ENCODE measurements around the gene NAA20.
A peak's percentile ranks its signal among the peaks of the same experiment; 100 is the strongest.

NAA20 gene

DNA sequence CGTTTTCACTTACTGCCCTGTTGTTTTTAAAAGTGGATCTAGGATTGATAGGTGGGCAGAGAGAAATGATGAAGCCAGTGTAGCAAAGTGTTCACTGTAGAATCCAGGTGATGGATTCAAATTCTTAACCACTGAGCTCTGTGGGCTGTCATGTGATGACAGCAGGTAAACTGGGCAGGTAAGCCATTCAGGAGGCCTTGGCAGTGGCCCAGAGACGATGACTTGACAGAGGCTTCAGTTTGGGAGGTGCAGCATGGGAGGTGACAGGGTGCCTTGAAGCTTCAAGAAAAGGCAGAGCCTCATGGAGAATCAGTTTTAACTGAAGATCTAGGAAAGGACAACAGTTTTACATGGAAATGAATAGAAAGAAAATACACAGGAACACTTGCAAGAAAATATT is 2.0 kb downstream of the NAA20 start:
- DNase-seq (ENCODE audit: low spot score): no peak

- DNase-seq (ENCODE audit: low spot score): no peak
Measured at GRCh38 chr20:20020908-20021307, 3.7 kb downstream of the NAA20 start.

DNA sequence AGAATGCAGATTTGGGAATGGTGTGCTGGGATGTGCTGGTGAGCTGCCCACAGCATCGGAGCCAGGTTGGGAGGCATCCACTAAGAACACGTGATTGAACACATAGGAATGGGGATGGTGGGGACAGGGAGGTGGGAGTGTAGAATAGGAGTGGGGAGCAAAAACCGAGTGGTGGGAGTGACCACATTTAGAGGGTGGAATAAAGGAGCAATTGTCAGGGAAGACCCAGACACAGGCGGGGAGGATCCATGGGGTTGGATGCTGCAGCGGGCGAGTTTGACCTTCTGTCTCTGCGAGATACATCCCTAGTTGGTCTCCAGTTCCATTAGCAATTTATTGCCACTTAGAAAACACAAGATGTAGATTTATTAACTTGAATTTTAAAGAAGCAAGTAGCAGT is 4.7 kb downstream of the NAA20 start:
- no peak for DNase-seq (ENCODE audit: low spot score)

DNA sequence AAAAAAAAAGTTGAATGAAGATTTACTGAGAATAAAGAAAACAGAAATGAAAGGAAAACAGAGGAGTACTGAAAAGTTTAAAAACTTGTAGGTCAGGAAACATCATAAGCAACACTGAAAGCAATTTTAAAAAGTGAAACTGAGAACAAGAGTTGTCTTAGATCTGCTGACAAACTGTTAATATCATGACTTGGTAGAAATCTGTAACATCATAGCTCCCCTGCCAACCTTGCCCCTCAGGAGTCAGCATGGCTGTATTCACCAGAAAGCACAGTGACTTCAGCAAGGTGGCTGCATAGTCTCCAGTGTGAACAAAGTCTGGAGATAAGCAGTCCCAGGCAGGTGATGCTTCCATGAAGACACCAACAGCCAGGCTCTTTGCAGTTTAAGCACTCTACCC is 5.3 kb downstream of the NAA20 start:
- no peak for DNase-seq (ENCODE audit: low spot score)

- DNase-seq (ENCODE audit: low spot score): no peak
Measured at GRCh38 chr20:20023395-20023794, 6.2 kb downstream of the NAA20 start.

DNA sequence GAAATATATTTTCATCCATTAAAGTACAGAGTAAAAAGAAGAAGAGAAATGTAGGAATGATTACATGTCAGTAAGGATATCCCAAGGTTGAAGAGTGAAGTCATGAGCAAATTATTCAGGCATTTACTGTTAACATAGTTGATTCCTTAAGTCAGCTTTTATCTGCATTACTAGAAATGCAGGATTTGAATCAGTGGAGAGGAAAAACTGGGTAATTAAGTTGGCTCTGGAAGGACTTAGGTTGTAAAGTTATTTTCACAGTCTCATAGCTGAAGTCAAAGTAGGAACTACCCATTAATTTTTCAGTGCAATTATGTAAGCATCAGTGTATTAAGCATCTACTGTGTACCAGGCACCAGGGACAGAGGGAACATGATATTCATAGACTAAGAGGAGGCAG is 7.8 kb downstream of the NAA20 start:
- DNase-seq (ENCODE audit: low spot score): no peak

DNA sequence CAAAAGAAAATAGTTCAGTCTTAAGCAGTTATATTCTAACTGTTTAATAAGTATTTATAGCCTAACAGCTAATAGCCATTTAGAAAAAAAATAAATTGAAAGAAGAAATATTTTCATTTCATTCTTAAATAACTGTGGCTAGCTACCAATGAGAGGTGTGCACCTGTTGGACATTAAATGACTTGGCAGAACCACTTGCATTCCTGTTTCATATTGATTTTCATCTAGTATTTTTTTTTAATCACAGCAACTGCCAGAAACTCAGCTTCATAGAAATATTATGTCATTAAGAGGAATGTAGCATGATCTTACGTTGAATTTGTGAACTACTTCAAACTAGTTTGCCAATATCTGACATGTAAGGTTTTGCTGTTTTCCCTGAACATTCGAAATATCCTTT is 10.1 kb downstream of the NAA20 start:
- no peak for DNase-seq (ENCODE audit: low spot score)

- no peak for DNase-seq (ENCODE audit: low spot score)
Measured at GRCh38 chr20:20031790-20032189, 14.6 kb downstream of the NAA20 start.

DNA sequence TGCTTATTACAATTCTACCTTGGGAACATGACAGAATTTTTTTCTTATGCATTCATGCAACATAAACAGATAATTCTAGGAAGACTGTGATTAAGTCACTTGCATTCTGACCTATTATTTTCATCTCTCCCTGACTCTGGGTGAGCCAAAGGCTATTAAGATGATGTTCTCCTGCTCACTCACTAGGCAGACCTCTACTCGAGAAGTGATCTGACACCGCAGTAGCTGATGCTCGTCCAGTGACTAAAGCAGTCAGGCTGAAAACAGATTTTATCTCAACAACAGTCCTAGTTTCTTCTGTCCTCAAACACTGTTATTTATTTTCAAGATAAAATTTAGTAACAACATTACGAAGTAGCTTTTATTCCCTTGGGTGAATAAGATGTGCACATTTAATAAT is 17.3 kb downstream of the NAA20 start:
- no peak for DNase-seq (ENCODE audit: low spot score)

DNA sequence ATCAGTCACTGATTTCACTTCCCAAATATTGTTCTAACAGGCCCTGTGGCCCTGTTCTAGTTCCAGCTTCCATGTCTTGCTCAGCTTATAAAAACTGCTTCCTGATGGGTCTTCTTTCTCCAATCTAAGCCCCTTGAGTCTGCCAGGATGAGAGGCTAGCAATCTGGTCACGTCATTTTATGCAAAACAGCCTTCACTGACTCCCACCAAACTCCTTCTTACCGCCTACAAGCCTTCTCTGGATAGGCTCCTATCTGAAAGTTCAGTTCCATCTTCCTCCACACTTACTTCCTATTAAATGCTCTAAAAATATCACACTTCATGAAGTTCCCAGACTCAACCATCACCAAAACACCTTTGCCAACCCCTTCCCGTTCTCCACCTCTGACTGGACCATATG is 19.6 kb downstream of the NAA20 start:
- no peak for DNase-seq (ENCODE audit: low spot score)

GRCh38 chr20:20037960-20038359 is 20.8 kb downstream of the NAA20 start:
- DNase-seq (ENCODE audit: low spot score): no peak

- DNase-seq (ENCODE audit: low spot score): no peak
Measured at GRCh38 chr20:20038586-20038985, 21.4 kb downstream of the NAA20 start.

- no peak for DNase-seq (ENCODE audit: low spot score)
Measured at GRCh38 chr20:20039752-20040387, 22.7 kb downstream of the NAA20 start.

- no peak for DNase-seq (ENCODE audit: low spot score)
Measured at GRCh38 chr20:20051767-20052073, 34.6 kb downstream of the NAA20 start.

DNA sequence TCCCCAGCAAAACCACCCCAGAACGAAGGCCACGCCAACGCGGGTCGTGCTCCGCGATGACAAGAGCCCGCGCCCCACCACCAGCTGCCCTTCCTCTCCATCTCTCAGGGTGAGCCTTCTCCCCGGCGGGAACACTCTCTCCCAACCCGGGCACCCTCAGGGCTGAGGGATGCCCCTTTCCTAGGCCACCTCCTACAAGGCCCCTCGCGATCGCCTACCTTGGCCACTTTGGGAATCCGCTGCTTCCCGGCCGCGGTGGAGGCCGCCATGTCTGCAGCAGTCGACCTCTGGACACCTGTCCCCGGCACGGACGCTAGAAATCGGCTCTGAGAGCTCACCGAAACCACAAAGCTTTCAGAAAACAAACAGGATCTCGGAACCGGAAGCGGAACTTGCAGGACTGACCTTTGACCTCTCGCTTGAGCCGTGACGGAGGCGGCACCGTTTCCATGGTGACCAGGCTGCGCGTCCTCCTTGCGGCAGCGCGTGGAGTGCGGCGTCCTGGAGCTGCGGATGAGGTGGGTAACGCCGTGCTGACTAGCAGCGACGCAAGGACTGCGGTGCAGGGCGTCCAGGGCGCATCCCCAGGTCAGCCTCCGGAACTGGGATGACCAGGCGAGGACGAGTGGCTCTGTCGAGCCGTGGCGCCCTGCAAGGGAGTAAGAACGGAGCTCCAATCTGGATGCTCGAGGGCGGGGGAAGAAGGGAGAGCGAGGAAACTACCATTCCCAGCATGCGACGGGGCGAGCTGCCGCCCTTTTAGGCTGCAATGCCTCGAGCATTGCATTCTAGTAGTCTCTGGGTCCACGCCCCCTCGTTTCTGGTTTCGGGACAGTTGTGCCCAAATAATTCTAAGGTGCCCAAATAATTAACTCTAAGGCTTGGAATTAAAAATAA is 35.2 kb downstream of the NAA20 start, which contains the start of the genes CFAP61 and CRNKL1:
Gene CFAP61, plus strand, starts transcription at position 459 of the 897 bp plus-strand sequence. CDS start 4,122 bp downstream, outside the sequence.
Gene CRNKL1, minus strand, starts transcription at position 393 of the 897 bp plus-strand sequence. Its CDS starts 124 bp downstream, at position 269.
- DNase-seq (ENCODE audit: low spot score): peak; percentile 99

GRCh38 chr20:20060234-20060998 is 43.3 kb downstream of the NAA20 start:
- DNase-seq (ENCODE audit: low spot score): no peak

DNA sequence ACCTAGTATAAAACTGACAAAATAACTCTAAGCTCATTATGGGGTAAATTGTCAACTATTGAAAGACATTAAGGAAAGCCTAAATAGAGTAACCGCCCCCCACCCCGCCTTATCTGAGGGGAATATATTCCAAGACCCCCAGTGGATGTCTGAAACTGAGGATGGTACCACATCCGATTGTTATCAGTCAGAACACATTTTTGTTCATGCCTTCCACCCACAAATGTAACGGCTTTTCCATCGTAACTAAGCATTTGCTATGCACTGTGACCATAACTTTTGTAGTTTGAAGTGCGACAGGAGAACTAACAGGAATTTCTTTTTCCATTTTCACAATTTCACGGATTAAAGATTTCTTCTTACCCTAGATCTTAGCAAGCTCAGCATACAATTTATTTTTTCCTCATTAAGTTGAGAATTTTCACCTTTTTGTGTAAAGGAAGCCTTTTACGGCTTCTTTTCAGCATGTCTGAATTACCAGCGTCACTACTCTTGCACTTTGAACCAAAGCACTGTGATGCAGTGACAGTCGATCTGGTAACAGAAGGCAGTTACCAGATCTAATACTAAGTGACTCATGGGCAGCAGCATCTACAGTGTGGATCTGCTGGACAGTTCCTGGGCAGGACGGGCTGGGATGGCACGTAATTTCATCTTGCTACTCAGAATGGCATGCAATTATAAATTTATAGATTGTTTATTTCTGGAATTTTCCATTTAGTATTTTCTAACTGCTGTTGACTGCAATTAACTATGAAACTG is 47.0 kb downstream of the NAA20 start:
- DNase-seq (ENCODE audit: low spot score): no peak

DNA sequence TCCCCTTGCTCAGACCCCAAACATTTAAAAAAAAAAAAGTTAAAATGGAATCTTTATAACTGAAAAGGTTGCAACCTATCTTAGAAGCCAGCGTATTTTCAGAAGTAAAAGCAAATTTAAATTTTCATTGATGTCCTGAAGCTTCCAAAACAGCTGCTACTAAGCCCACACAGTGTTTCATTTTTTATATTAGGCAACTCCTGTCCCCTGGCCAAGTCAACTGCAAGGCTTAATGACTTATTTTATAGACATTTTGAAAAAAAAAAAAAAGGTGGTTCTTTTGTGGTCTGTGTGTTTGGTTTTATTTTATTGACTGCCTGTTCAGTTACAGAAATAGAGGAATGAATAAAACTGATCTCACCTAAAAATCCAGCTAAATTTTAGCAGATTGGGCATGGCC is 48.2 kb downstream of the NAA20 start:
- DNase-seq (ENCODE audit: low spot score): no peak

- DNase-seq (ENCODE audit: low spot score): no peak
Measured at GRCh38 chr20:20070871-20071726, 53.9 kb downstream of the NAA20 start.

DNA sequence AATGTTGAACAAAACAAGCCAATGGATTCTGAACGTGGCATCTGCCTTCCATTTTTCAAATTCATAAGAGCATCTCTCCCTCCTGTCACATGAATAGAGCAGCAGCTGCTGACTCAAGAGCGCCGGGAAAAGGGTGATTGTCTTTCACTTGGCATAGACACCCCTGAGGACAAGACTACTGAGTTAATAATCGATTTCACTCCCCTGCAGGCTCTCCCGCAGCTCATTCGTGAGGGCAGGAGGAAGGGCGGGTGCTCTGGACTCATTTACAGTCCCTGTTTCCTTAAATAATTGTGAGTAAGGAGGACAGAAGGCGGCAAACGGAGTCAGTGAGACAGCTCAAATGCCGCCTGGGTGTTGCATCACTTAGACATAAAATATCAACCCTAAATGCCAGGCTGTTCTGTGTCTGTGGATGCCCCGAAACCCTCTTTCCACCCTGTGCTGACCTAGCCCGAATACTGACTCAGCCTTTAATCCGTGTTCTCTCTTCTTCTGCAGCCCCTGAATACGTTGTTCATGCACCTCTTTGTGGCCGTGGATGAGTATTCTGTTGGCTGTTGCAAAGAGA is 56.7 kb downstream of the NAA20 start:
- DNase-seq (ENCODE audit: low spot score): peak; percentile 48

DNA sequence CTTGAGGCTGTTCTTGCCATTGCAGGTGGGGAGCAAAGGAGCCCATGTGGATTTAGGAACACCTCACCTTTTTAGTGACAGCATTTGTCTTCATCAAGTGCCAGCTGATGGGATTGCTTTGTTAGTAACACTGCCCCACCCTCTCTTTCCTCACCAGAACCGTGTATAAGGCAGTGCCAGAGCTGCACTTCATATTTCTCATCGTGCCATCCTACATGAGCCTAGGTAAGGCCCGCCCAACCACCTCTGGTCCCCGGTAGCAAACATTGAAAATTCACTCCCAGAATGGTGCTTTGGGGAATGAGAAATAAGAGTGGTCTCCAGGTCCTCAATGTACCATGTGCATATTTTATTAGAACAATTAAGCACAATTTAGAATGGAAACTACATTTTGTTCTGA is 57.9 kb downstream of the NAA20 start:
- no peak for DNase-seq (ENCODE audit: low spot score)

Measured in Ammon's horn (tissue), 1 donor.